GM21529 (cell line): ENCODE results near the gene ITGBL1.

ENCODE experiments used
- ATAC-seq: cut with Tn5 transposase; IDR thresholded peaks from one replicate; pipeline ENCODE4 v1.9.1; 2021; ENCODE audit not compliant: unreplicated experiment

The ITGBL1 gene

DNA sequence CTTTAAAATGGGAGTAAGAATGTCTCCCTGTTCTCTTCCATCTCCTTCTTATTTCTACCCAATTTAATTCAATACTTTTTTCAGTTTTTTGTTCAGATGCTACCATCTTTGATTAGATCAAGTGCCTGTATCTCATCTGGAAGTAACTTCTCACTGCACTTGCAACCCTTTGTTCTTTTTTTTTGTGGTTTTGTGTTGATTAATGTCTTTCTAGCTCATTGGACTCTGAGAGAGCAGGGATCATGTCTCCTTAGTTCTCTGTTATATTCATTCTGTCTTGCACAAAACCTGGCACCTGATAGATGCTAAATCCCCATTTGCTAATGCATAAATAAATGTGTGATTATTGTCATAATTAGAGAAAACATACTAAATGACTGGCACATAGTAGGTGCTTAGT, 834 bp upstream of the ITGBL1 start:
- no peak for ATAC-seq

DNA sequence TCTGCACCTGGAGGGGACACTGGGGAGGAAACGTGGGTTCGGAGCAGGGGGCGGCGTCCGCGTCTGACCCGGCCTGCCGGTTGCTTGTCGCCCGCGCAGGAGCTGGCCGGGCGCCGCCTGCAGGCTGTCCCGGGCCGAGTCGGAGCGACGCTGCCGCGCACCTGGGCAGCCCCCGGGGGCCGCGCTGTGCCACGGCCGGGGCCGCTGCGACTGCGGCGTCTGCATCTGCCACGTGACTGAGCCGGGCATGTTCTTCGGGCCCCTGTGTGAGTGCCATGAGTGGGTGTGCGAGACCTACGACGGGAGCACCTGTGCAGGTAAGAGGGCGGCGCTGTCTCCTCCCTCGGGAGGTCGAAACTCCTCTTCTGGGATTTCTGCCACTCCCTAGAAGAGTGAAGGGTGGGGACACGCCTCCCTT, 1.3 kb downstream of the ITGBL1 start:
- ATAC-seq = peak; percentile 25

DNA sequence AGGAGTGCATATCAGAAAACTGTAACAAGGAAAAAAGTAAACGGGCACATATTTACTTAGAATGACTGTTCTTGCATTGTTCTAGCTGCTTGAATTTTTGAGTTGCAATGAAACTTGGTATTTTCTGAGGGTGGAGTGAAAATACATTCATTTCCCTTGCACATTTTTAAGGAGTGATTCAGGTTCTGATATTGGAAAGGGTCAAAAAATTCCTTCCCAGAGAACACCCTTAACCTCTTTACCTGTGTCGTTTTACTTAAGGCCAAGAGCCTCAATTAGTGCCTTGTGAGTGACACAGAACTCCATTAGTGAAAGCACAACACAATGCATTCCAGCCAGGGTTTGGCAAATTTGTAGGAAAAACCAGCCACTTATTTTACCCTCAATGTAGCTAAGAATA, 2.3 kb downstream of the ITGBL1 start:
- ATAC-seq = no peak

DNA sequence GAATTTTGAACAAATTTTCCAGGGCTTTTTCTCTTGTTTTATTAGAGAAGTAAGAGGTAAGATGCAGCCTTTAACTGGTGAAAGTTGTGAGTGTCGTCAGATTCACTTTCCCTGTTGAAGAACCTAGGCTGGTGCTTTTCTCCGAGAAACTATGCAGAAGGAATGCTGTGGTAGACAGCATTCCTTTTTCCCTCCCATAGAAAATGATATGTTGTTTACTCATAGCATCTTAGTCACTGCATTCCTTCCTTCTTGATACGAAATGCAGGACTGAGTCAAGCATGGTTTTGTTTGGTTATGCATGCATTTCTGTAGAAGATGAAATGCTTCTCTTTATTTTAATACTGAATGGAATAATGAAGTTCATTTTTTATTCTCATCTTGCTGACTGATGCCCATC, 3.4 kb downstream of the ITGBL1 start:
- ATAC-seq = no peak

DNA sequence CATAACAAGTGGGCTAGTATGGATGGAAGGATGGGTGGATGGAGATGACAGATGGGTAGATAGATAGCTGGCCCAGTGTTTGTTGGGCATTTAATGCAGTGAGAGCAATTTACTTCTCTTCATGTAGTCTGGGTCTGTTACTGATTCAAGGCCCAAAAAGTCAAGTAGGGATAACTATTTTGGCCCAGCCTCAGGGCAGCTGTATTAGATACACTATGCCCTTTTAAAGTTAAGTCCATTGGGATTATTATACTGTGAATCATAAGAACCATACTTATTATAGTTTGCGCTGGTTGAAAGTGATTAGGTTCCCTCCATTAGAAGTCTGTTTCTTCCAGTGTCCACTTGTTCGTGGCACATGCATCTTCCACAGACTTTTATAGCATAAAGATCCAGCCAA, 4.7 kb downstream of the ITGBL1 start:
- no peak for ATAC-seq

DNA sequence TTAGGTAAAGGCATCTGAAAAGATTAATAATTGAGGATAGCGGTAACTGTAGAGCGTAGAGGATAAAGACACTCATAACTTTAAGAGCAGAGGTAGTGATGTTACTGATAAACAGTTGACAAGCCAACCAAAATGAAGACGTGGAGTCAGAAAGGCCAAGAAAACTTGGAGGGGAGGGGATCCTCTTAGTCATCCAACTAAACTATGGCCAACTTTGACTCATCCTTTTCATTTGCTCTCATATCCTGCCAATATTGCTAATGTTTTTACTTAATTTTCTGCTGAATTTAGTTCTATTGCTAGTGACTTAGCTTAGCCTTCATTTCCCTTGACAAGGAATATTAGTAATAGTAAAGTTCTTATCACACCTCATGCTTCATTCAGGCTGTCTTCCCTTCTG, 13.4 kb downstream of the ITGBL1 start:
- ATAC-seq = no peak

DNA sequence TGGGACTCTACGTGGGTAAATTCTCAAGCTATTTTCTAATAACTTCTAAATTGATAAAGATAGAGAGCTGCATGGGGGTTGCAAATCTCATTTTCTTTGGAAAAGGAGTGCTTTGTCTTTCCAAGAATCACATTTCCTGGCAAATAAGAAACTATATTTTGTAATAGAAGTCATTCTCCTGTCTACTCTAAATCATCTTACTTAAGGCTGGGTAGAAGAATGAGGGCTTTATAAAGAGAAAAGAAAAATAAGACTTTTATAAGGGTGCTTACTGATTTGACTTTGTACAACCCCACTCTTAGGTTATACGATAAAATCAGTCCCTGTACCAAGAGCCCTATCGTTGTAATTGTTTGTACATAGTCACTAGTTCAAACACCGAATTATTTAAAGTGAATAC, 14.9 kb downstream of the ITGBL1 start:
- ATAC-seq = no peak

DNA sequence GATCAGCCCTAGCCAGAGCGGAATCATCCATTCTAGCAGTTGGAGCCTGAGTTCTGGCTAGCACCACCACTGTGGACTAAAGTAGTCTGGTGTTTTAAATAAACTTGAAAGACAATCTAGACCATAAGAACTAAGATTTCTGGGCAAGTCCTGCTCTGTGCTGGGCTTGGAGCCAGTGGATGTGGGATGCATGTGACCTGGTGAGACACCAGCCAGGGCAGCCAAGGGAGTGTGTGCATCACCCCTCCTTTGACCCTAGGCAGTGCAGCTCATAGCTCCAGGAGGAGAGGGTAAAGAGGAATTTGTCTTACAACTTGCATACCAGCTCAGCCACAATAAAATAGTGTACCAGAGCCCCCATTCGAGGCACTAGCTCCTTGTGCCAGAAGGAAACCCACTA, 21.0 kb downstream of the ITGBL1 start:
- ATAC-seq = no peak

DNA sequence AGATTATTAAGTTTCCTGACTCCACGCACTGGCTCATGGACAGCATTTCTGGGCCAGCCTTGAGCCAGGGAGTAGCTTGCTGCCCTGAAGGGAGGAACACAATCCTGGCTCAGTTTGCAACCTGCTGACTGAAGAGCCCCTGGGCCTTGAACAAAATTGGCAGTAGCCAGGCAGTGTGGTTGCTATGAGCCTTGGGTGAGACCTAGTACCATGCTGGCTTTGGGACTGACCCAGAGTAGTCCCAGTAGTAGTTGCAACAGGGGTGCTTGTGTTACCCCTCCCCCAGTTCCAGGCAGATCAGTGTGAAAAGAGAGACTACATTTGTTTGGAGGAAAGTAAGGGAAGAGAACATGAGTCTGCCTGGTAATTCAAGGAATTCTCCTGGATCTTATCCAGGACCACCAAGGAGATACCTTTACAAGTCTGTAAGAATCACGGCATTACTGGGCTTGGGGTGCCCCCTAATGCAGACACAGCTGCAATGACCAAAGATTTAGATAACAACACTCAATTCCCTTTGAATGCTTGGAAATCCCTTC, 22.0 kb downstream of the ITGBL1 start:
- no peak for ATAC-seq

DNA sequence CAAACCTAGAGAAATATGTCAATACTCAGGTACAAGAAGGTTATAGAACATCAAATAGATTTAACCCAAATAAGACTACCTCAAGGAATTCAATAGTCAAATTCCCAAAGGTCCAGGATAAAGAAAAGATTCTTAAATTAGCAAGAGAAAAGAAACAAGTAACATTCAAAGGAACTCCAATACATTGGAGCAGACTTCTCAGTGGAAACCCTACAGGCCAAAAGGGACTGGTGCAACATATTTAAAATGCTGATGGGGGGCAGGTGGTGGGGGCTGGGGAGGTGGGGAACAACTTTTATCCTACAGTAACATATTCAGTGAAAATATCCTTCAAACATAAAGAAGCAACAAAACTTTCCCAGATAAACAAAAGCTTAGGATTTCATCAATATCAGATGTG, 23.1 kb downstream of the ITGBL1 start:
- ATAC-seq = no peak

DNA sequence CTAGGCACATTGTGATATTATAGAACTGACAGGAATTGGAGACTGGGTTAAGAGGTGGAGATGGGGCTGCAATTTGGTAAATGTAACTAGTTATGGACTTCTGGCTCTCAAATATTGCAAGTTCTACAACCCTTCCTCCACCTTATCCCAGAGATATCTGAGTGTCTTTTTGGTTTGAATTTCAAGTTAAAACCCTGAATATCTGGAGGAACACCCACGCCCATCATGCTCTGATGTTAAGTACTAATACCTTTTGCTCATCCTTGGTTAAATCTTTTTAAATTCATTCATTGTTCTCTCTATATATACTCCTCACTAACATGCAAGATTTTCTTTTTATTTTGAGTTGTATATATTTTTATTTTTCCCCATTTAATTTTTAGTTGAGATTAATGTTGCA, 28.9 kb downstream of the ITGBL1 start:
- ATAC-seq = no peak

DNA sequence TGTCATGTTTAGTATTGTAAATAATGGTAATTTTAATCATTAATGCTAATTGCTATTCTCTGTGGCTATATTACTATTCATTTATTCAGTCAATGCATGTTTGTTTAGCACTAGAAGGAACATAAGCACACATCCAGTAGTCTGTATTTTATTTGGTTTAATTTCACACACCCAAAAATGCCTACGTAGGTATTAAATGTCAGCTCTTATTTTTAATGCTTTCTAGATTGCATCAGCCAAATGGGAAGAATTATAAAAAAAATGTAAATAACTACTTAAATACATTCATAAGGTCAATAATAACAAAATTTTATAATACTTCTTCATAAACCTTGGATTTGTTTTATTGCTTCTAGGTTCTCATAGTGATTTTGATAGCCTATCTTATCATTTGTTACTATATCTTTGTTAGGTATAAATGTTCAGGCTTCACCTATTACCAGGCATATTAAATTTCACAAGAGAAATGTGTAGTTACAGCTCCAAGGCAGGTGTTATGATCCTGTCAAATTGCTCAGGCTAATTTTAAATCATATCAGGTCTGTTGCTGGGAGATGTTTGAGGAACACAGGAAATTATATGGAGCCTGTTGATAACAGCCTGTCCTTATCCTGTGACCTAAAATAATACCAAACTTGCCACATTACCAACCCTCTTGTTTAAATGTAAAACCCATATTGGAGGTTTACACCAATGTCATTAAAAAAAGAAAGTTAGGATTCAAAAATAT, 34.4 kb downstream of the ITGBL1 start:
- no peak for ATAC-seq

DNA sequence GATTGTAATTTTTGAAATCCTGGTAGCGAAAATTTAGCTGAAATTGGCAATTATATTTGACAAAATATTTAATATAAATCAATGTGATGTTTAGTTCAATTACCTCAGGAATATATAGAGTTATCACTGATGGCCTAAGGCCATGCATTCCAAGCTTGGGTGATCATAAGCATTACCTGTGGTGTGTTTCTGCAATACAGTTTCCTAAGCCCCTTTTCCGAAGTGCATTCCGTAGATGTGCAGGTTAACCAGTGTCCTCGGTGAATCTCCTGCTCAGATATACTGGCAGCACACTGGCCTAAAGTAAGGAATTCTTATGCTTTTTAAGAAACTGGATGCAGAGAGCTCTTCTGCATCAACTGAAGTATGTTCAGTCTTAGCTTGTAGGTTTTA, 35.0 kb downstream of the ITGBL1 start:
- no peak for ATAC-seq

DNA sequence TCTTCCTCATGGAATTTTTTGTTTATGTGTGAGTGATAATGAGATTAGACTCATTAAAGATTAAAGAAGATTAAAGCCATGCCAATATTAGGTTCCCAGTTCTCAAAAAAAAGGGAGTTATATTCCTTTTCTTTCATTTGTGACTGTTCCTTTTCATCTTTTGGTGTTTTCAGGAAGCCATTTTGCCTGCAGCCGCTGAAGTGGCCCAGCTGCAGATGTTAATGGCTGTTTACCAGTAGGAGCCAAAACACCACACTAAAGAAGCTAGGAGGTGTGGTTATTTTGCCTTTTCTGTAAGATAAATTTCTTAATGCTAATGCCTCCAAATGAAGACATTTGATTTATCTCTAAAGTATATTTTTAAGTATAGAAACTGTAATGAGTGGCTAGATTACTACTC, 36.3 kb downstream of the ITGBL1 start:
- no peak for ATAC-seq

DNA sequence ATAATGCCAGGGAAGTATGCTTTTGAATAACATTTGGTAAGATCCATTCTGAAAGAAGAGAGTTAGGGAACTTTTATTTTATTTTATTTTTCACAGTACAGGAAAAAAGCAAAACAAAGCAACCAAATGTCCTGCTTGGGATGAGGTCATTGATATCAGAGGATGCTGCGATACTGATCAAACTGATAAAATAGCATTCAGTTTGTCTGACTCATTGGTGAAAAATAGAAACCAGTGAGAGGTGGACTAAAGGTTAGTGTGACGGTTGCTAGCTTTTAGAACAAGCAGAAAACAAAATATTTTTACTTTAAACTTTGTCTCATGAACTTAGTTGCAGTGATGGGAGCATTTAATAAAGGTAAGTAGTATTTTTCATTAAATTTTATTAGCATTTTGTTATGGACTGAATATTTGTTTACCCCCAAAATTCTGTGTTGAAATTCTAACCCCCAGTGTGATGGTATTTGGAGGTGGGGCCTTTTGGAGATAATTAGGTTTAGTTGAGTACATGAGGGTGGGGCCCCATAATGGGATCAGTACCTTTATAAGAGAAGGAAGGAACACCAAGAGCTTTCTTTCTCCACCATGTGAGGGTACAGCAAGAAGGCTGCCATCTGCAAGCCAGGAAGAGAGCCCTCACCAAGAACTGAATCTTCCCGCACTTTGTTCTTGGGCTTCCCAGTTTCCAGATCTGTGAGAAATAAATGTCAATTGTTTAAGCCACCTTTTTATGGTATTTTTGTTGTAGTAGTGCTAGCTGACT, 37.3 kb downstream of the ITGBL1 start:
- ATAC-seq = no peak

DNA sequence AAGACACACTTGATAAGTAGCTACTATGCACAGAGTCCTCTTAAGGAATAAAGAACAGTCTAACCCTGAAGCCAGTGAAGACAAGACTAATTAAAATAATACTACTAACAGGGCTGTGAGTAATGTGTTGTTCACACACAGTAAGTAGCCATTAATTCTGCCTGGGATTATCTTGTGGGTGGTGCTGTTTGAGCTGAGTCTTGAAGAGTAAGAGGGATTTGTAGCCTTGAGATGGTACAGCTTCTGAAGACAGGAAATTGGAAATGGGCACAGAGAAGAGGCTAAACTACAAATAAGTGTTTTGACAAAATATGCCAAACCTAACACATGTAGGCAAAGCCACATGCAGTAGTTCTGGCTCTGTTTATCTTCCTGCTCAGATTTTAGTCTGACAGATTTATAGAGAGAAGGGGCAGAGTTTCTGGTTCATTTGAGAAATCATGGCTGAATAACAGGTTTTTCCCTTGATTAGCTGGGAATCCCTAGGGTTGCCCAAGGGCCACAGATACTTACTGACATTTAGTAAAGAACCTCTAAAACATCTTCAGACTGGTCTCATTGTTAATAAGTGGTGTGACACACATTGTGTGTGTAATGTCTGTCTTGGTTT, 38.0 kb downstream of the ITGBL1 start:
- ATAC-seq = no peak

DNA sequence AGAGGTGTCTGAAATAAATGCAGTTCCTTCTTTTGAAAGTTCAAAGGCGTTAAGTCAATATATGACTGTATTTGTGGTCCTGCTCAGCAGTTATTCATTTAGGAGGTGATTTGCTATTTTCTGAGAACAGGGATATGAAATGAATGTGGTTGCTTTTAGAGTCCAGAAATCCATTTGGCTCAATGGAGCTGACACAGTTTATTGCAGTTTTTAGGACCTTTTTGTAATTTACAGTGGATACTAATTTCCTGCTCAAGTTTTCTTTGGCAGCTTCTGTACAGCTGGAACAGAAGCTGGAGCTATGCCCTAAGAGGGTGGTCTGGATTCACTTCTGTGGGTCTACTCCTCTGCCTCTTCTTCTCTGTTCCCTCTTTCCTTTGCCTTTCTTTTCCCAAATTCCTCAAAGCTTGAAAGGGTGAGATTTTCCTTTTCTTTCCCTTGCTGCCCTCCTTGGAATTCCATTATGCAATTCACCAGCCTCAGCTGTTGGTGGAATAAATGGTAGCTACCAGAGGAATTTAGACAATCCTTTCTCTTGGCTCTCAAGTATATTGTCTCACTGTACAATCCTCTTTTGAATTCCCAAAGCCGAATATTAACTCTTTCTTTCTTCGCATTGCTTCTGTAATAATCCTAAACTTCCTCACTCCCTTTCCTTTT, 39.9 kb downstream of the ITGBL1 start:
- no peak for ATAC-seq

DNA sequence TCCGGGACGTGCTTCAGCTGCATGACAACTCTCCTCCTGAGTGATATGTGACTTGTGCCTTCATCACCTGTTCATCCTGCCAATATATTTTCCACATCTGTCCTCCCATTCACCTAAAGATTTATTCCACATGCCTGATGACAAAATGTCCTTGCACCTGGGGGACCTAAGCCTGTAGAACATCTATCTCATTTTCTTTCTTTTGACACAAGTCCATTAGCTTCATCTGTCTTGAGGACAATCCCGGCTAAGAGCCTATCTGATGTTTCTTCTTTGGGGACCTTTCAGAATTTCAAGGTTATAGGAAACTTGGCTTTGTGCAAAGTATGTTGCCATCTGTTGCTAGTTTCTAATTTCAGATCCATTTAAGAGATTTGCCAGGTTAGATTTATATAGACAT, 41.1 kb downstream of the ITGBL1 start:
- no peak for ATAC-seq

DNA sequence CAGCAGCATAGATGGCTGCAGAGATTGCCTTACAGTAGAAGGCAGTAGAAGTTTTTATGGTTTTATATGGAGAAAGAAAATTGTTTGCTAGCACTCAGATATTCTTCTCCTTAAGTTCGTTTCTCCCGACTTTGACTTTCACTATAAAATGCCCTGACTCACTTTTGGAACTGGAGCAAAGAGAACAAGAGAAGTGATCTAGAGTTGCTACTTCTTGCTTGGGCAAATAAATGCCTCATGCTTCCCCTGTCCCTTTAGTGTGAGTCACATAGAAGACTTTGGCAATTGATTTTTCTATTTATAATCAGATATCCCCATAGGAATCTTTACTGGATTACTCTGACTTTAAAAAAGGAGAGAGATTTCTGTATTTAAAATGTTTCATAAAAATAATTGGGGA, 46.9 kb downstream of the ITGBL1 start:
- ATAC-seq = no peak

DNA sequence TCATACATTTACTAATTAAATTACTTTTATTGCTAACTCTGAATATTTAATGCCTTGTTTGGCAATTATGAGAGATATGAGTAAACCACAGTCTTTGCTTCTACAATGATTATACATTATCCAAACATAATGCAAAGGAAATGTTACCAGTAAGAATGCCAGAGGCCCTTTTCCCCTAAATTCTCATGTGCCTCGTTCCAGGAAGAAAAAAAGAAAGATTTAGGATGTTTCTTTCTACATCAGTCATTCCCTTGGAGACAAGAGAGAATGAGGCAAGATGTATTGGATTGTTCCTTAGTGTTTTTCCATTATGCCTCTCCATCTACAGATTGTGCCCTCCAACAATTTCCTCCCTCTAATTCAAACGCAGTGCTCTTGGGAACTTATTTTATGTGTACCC, 50.1 kb downstream of the ITGBL1 start:
- no peak for ATAC-seq

DNA sequence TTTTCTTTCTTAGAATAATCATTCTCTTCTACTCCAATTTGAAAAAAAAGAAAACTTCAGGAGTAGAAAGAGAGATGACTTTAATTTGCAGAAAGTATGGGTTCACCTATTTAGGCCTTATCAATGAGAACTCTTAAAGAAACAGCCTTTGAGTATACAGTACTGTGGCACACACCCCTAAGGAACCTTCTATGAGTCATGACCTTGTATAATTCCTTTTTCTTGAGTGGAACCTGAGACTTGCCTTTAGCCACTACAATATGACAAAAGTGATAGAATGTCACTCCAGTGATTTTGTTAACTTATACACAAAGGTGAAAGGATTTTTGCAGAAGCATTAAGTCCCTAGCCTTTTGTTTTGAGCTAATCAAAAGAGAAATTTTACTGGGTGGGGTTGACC, 58.7 kb downstream of the ITGBL1 start:
- no peak for ATAC-seq

DNA sequence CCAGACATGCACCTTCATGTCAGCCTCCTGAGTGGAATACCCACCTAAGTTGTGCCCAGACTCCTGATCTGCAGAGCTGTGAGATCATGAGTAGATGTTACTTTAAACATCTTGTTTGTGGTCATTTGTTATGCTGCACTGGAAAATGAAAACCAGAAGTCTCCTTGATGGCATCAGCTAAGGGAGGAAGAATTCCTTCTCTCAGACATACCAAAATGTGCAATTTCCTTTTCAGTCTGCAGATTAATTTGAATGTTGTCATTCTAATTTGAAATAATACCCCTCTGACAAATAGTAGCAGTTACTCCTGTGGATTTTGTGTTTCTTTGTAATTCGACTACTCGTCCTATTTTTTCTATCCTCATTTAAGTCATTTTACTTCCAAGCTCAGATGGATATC, 59.3 kb downstream of the ITGBL1 start:
- no peak for ATAC-seq
